Neural progenitor cell (in vitro differentiated cells): ENCODE measurements around the gene NEB.

Experiments
- EZH2 ChIP-seq: fragments of 200-600 bp; sonication (generic); IDR thresholded peaks from 2 replicates; pipeline ENCODE4 v1.6.1; 2017; ENCODE audit warnings: antibody characterized with exemption, mild to moderate bottlenecking, moderate library complexity
- TF ChIP-seq, protein P1 (sequence below): fragments of 200-600 bp; sonication (generic); IDR thresholded peaks from 2 replicates; pipeline ENCODE4 v1.5.1; 2017; ENCODE audit warnings: antibody characterized with exemption, mild to moderate bottlenecking

- TF ChIP-seq, protein P1, sequence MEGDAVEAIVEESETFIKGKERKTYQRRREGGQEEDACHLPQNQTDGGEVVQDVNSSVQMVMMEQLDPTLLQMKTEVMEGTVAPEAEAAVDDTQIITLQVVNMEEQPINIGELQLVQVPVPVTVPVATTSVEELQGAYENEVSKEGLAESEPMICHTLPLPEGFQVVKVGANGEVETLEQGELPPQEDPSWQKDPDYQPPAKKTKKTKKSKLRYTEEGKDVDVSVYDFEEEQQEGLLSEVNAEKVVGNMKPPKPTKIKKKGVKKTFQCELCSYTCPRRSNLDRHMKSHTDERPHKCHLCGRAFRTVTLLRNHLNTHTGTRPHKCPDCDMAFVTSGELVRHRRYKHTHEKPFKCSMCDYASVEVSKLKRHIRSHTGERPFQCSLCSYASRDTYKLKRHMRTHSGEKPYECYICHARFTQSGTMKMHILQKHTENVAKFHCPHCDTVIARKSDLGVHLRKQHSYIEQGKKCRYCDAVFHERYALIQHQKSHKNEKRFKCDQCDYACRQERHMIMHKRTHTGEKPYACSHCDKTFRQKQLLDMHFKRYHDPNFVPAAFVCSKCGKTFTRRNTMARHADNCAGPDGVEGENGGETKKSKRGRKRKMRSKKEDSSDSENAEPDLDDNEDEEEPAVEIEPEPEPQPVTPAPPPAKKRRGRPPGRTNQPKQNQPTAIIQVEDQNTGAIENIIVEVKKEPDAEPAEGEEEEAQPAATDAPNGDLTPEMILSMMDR, result no peak
- no peak for TF ChIP-seq EZH2
Measured at GRCh38 chr2:151727593-151728552, 6.4 kb downstream of the NEB start.
